ENCODE data around the gene R3HDML.

- TF ChIP-seq ZNF24 (IDR thresholded peaks at IDR 0.05) (no peak), MAX (IDR thresholded peaks at IDR 0.05; ENCODE audit: low read depth, low read length) (no peak), CTCF (IDR thresholded peaks at IDR 0.05 in 2 of 3, conservative IDR thresholded peaks at IDR 0.05 in 1 of 3; ENCODE audit: control insufficient read depth in 2 of 3, extremely low read depth in 1 of 3, insufficient read depth in 1 of 3, low read depth in 3 of 3, low read length in 3 of 3) (no peak), ZZZ3 (IDR thresholded peaks at IDR 0.05; ENCODE audit: control insufficient read depth, insufficient read length, low read depth) (no peak), POLR2A (IDR thresholded peaks at IDR 0.05; ENCODE audit: low read depth, low read length) (no peak), USF1 (IDR thresholded peaks at IDR 0.05; ENCODE audit: borderline replicate concordance, extremely low read length, insufficient read depth, low read depth, low read length) (no peak), REST (IDR thresholded peaks at IDR 0.05; ENCODE audit: low read depth, low read length) (peak; percentile 72; the same call in 1 of the 2 replicates), SUZ12 (IDR thresholded peaks at IDR 0.05; ENCODE audit: unreplicated experiment) (no peak), RAD51 (IDR thresholded peaks at IDR 0.05) (no peak)
Observed at GRCh38 chr20:44396369-44397130, 59.7 kb downstream of the R3HDML start.
